IMR-90 (cell line): ENCODE measurements around the gene DSCAML1. TPM values are rescaled to one million over a fixed set of nuclear protein-coding genes. Genes with fewer than 3 reads are reported as not detected.

Experiments
- ATAC-seq: fragments of 200-7000 bp; cut with Tn5 transposase; 2 replicates; pipeline ENCODE4 v1.9.1; 2020; ENCODE audit warnings: low read depth, mild to moderate bottlenecking, moderate library complexity
- BruUV-seq: library from RNA; stranded (reverse); fragments of 400-500 nt; replicated peaks from 2 replicates; lab custom pipeline; 2021; lab: Mats Ljungman, UMichigan
- CTCF ChIA-PET: fragments of 300-600 bp; formaldehyde crosslinking; extraction: SDS; loops from one replicate; lab custom pipeline; 2021; ENCODE audit warnings: antibody characterized with exemption; lab: Yijun Ruan, JAX
- POLR2A ChIA-PET: fragments of 300-600 bp; sonication (Branson Sonifier 250); formaldehyde crosslinking; loops from one replicate; lab custom pipeline; 2022; ENCODE audit warnings: antibody characterized with exemption; ENCODE audit not compliant: unreplicated experiment; lab: Charles Lee
- DNase-seq: peaks from one replicate; pipeline ENCODE4 v3.0.0; 2013
- H2AFZ ChIP-seq: replicated peaks from 2 replicates; pipeline ENCODE3; 2013; ENCODE audit warnings: low read length, mild to moderate bottlenecking; ENCODE audit not compliant: poor library complexity
- H2AK5ac ChIP-seq: 2 replicates; pipeline ENCODE4 v1.6.1; 2013; ENCODE audit warnings: low read depth, low read length, inconsistent platforms
- H2AK9ac ChIP-seq: replicated peaks from 2 replicates; pipeline ENCODE3; 2013; ENCODE audit warnings: mild to moderate bottlenecking, low read depth, low read length, moderate library complexity; ENCODE audit not compliant: poor library complexity
- H2BK120ac ChIP-seq: 2 replicates; pipeline ENCODE4 v1.6.1; 2013; ENCODE audit warnings: low read depth, low read length, inconsistent platforms
- H2BK15ac ChIP-seq: 3 replicates; pipeline ENCODE4 v1.6.1; 2013; ENCODE audit warnings: low read depth, low read length, inconsistent platforms
- H2BK20ac ChIP-seq: 2 replicates; pipeline ENCODE4 v1.6.1; 2013; ENCODE audit warnings: low read depth, mild to moderate bottlenecking, inconsistent platforms, low read length, moderate library complexity
- H2BK5ac ChIP-seq: 2 replicates; pipeline ENCODE4 v1.6.1; 2013; ENCODE audit warnings: mild to moderate bottlenecking, low read depth, low read length, inconsistent platforms; ENCODE audit not compliant: poor library complexity, severe bottlenecking
- H3K14ac ChIP-seq: replicated peaks from 2 replicates; pipeline ENCODE4 v1.6.1; 2013; ENCODE audit warnings: low read depth, low read length, inconsistent platforms
- H3K18ac ChIP-seq: 2 replicates; pipeline ENCODE4 v1.6.1; 2013; ENCODE audit warnings: low read depth, low read length, control low read depth
- H3K23ac ChIP-seq: 2 replicates; pipeline ENCODE4 v1.6.1; 2013; ENCODE audit warnings: low read depth, low read length, inconsistent platforms
- H3K27ac ChIP-seq: 2 replicates; pipeline ENCODE4 v1.5.1; 2013; ENCODE audit warnings: mild to moderate bottlenecking, control low read depth, low read length; ENCODE audit not compliant: insufficient read depth
- H3K27me3 ChIP-seq: 2 replicates; pipeline ENCODE4 v1.6.1; 2013; ENCODE audit warnings: low read length; ENCODE audit not compliant: control insufficient read depth, insufficient read depth
- H3K36me3 ChIP-seq: 2 replicates; pipeline ENCODE4 v1.6.1; 2013; ENCODE audit warnings: low read length, mixed read lengths; ENCODE audit not compliant: control insufficient read depth, insufficient read depth
- H3K4ac ChIP-seq: 2 replicates; pipeline ENCODE4 v1.6.1; 2013; ENCODE audit warnings: low read depth, low read length, inconsistent platforms
- H3K4me1 ChIP-seq: 2 replicates; pipeline ENCODE4 v1.6.1; 2013; ENCODE audit warnings: low read length, mixed read lengths; ENCODE audit not compliant: control insufficient read depth, insufficient read depth
- H3K4me2 ChIP-seq: 2 replicates; pipeline ENCODE4 v1.6.1; 2013; ENCODE audit warnings: low read depth, mild to moderate bottlenecking, control low read depth, low read length, moderate library complexity
- H3K4me3 ChIP-seq: 2 replicates; pipeline ENCODE4 v1.5.1; 2013; ENCODE audit warnings: low read depth, mild to moderate bottlenecking, control low read depth, low read length, moderate library complexity; ENCODE audit not compliant: insufficient read depth
- H3K56ac ChIP-seq: 2 replicates; pipeline ENCODE4 v1.6.1; 2013; ENCODE audit warnings: low read length, inconsistent platforms; ENCODE audit not compliant: insufficient read depth; ENCODE audit errors: extremely low read depth
- H3K79me1 ChIP-seq, 2 experiments: 2 replicates each; pipeline ENCODE4 v1.6.1; 2013; ENCODE audit warnings: low read length in 2 of 2, inconsistent platforms in 1 of 2, low read depth in 1 of 2
- H3K9ac ChIP-seq: 2 replicates; pipeline ENCODE4 v1.6.1; 2013; ENCODE audit warnings: low read depth, low read length, control low read depth
- H3K9me1 ChIP-seq: 2 replicates; pipeline ENCODE4 v1.6.1; 2013; ENCODE audit warnings: low read length, inconsistent platforms; ENCODE audit not compliant: insufficient read depth
- H3K9me3 ChIP-seq: 2 replicates; pipeline ENCODE4 v1.6.1; 2013; ENCODE audit warnings: low read length; ENCODE audit not compliant: control insufficient read depth, insufficient read depth
- H4K20me1 ChIP-seq: 2 replicates; pipeline ENCODE4 v1.6.1; 2013; ENCODE audit warnings: low read length, inconsistent platforms; ENCODE audit not compliant: insufficient read depth
- H4K5ac ChIP-seq: 2 replicates; pipeline ENCODE4 v1.6.1; 2013; ENCODE audit warnings: mild to moderate bottlenecking, low read depth, low read length, control low read depth
- H4K8ac ChIP-seq, 2 experiments: 2 replicates each; pipeline ENCODE4 v1.6.1; 2013; ENCODE audit warnings: low read depth in 2 of 2, low read length in 2 of 2, control low read depth in 1 of 2, inconsistent platforms in 1 of 2
- H4K91ac ChIP-seq: 2 replicates; pipeline ENCODE4 v1.6.1; 2013; ENCODE audit warnings: low read depth, low read length, inconsistent platforms; ENCODE audit not compliant: insufficient read depth
- BHLHE40 ChIP-seq: fragments of 150-350 bp; IDR thresholded peaks from 2 replicates; pipeline ENCODE4 v1.6.1; 2016; ENCODE audit warnings: mild to moderate bottlenecking, low read depth, low read length
- CEBPB ChIP-seq: IDR thresholded peaks from 2 replicates; pipeline ENCODE4 v1.6.1; 2012; ENCODE audit warnings: low read depth, low read length, improper control_type of control experiment
- CHD1 ChIP-seq: IDR thresholded peaks from 2 replicates; pipeline ENCODE4 v1.6.1; 2012; ENCODE audit warnings: low read depth, low read length, improper control_type of control experiment
- MAZ ChIP-seq: IDR thresholded peaks from 2 replicates; pipeline ENCODE4 v1.6.1; 2012; ENCODE audit warnings: low read depth, mild to moderate bottlenecking, low read length, improper control_type of control experiment, moderate library complexity, borderline replicate concordance
- MXI1 ChIP-seq: IDR thresholded peaks from 2 replicates; pipeline ENCODE4 v1.6.1; 2012; ENCODE audit warnings: low read depth, mild to moderate bottlenecking, low read length, moderate library complexity, borderline replicate concordance
- NFE2L2 ChIP-seq: fragments of 150-350 bp; IDR thresholded peaks from 2 replicates; pipeline ENCODE4 v1.6.1; 2016; ENCODE audit warnings: low read depth, mild to moderate bottlenecking, low read length
- POLR2A ChIP-seq: IDR thresholded peaks from 2 replicates; pipeline ENCODE4 v1.6.1; 2012; ENCODE audit warnings: mild to moderate bottlenecking, low read depth, low read length
- RAD21 ChIP-seq: IDR thresholded peaks from 2 replicates; pipeline ENCODE4 v1.6.1; 2012; ENCODE audit warnings: low read length, improper control_type of control experiment
- RCOR1 ChIP-seq: IDR thresholded peaks from 2 replicates; pipeline ENCODE4 v1.6.1; 2012; ENCODE audit warnings: mild to moderate bottlenecking, low read length, improper control_type of control experiment; ENCODE audit not compliant: insufficient replicate concordance
- RFX5 ChIP-seq: IDR thresholded peaks from 2 replicates; pipeline ENCODE4 v1.8.0; 2012; ENCODE audit warnings: low read depth, mild to moderate bottlenecking, low read length, moderate library complexity
- SMC3 ChIP-seq: fragments of 150-350 bp; IDR thresholded peaks from 2 replicates; pipeline ENCODE4 v1.6.1; 2016; ENCODE audit warnings: low read depth, mild to moderate bottlenecking, antibody characterized with exemption, low read length, moderate library complexity
- WGBS, 2 experiments: methylation state at CpG; one replicate each; pipeline versions ENCODE4 v1.1.5 to v1.1.7; 2013; ENCODE audit warnings: missing lambda C conversion rate in 2 of 2; ENCODE audit not compliant: insufficient read length in 1 of 2; ENCODE audit errors: extremely low coverage in 2 of 2; 5-methylcytosine and 5-hydroxymethylcytosine counted together
- dilution Hi-C: fragments of 300-500 bp; cut with HindIII; formaldehyde crosslinking; loops from one replicate; pipeline ENCODE4 v1.14.3; 2018; ENCODE audit warnings: low sequenced_read_pairs; ENCODE audit not compliant: unreplicated experiment
- in situ Hi-C: fragments of 300-500 bp; cut with MboI; formaldehyde crosslinking; loops from 3 replicates; pipeline ENCODE4 v1.14.3; 2019; ENCODE audit warnings: low sequenced_read_pairs, inconsistent platforms, mixed read lengths
- intact Hi-C: fragments of 100-400 bp; cut with micrococcal nuclease; formaldehyde crosslinking; loops from 2 replicates; pipeline ENCODE4 v1.10.0; 2022
- polyA plus RNA-seq, 3 experiments: library from polyadenylated mRNA; depleted of rRNA; stranded (reverse); fragments of >200 nt; gene quantifications; 2 replicates each; pipeline ENCODE4 v1.2.3, GENCODE V29; 2012; ENCODE audit warnings: low replicate concordance in 1 of 3
- total RNA-seq: library from RNA; depleted of rRNA; stranded (reverse); fragments of >200 nt; gene quantifications from 2 replicates; pipeline ENCODE4 v1.2.3, GENCODE V29; 2012
- TF ChIP-seq, protein P1 (sequence below): fragments of 150-350 bp; IDR thresholded peaks from 2 replicates; pipeline ENCODE4 v1.6.1; 2016; ENCODE audit warnings: low read depth, mild to moderate bottlenecking, low read length, moderate library complexity, borderline replicate concordance
- TF ChIP-seq, protein P2 (sequence below): fragments of 150-350 bp; IDR thresholded peaks from 2 replicates; pipeline ENCODE4 v1.6.1; 2017; ENCODE audit warnings: mild to moderate bottlenecking, antibody characterized with exemption, low read length, low read depth

The DSCAML1 gene
- total and polyA plus RNA-seq, 2 of the 4 experiments (the other 2 are of a cell fraction), result not detected

DNA sequence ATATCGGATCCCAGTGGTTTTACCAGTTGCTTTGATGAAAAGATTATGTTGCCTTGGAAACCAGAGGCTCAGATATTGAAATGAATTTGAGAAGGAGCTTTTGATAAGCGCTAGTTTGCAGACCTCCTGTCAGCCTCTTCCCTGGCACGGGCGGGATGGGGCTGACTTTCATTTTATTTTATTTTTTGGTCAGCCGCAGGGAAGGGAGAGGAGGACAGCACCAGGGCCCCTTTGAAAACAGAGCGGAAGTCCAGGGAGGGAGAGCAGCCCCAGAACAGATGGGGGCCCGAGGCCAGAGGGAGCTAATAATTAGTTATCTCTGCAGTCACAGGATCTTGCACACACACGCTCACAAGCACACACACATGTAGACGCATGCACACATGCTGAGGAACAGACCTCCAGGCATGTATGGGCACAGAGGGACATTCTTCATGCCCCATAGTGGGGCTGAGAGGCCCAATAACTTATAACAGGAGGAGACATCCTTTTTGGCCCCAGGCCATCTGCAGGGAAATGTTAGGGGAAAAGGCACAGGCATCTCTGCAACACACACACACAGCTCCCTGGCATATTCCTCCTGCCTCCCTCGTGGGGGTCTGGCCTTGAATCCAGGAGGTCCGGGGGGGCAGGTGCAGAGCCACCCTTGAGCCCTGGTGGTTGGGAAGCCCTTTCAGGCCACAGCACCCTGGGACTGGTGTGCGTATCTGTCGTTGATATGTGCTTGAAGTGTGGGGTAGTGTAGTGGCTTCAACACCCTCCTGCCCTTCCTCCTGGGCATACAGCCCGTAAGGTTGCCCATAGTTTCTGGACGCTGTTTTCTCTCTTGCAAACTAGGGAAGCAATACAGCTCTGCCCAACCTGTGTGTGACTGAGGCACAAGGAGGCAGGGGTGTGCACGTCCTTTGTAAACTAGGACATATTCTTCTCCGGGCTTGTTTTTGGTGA, 352.0 kb downstream of the DSCAML1 start:
- Histone ChIP-seq H3K23ac (no peak overlapping the region), H2AFZ (no peak overlapping the region), H2BK5ac (no peak overlapping the region), H2BK15ac (no peak overlapping the region), H4K20me1 (no peaks in the 10 kb centered on the region; the same call in 1 of the 2 replicates), H3K56ac (no peak overlapping the region), H3K36me3 (no peaks in the 10 kb centered on the region), H3K18ac (no peak overlapping the region), H2BK120ac (no peak overlapping the region), H3K4me2 (no peak overlapping the region), H3K14ac (no peak overlapping the region), H3K9me1 (no peaks in the 10 kb centered on the region), H4K8ac (no peak overlapping the region), H2AK5ac (no peak overlapping the region), H3K4me3 (no peak overlapping the region), H3K9ac (no peak overlapping the region), H2AK9ac (no peak overlapping the region), H3K27me3 (peaks cover 42% of the 10 kb centered on the region), H4K5ac (no peak overlapping the region), H3K79me1 (no peaks in the 10 kb centered on the region), H3K9me3 (no peaks in the 10 kb centered on the region), H3K4me1 (no peaks in the 10 kb centered on the region), H2BK20ac (no peak overlapping the region), H3K27ac (no peak overlapping the region), H3K4ac (no peak overlapping the region), H4K91ac (no peak overlapping the region)
- CTCF ChIA-PET, result interaction anchor here (2.8 kb wide), 1 partner anchor 19 kb away, joined by 16 read pairs; no protein-coding TSS in a partner anchor
- DNase-seq (no peak), ATAC-seq (no peak)
- intact Hi-C loops, result no loop called here
- WGBS, 2 experiments, result 45% methylated on average over 5 of the region's 17 CpGs; no CpG with 5 or more reads in 1 of the 2 experiments
- BruUV-seq, result no TSS peak
- in situ Hi-C loops, result loop anchor here (10.0 kb wide), 1 partner anchor 360 kb away; no protein-coding TSS in a partner anchor
- POLR2A ChIA-PET, result no interaction called here
- TF ChIP-seq RCOR1, result no peak
- no peak for TF ChIP-seq NFE2L2
- no peak for TF ChIP-seq CHD1
- TF ChIP-seq, protein P1, sequence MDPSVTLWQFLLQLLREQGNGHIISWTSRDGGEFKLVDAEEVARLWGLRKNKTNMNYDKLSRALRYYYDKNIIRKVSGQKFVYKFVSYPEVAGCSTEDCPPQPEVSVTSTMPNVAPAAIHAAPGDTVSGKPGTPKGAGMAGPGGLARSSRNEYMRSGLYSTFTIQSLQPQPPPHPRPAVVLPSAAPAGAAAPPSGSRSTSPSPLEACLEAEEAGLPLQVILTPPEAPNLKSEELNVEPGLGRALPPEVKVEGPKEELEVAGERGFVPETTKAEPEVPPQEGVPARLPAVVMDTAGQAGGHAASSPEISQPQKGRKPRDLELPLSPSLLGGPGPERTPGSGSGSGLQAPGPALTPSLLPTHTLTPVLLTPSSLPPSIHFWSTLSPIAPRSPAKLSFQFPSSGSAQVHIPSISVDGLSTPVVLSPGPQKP, result no peak
- TF ChIP-seq BHLHE40, result no peak
- TF ChIP-seq SMC3, result no peak
- TF ChIP-seq, protein P2, sequence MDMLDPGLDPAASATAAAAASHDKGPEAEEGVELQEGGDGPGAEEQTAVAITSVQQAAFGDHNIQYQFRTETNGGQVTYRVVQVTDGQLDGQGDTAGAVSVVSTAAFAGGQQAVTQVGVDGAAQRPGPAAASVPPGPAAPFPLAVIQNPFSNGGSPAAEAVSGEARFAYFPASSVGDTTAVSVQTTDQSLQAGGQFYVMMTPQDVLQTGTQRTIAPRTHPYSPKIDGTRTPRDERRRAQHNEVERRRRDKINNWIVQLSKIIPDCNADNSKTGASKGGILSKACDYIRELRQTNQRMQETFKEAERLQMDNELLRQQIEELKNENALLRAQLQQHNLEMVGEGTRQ, result no peak
- no peak for TF ChIP-seq CEBPB
- TF ChIP-seq MAZ, result no peak
- no peak for TF ChIP-seq RFX5
- TF ChIP-seq RAD21, result no peak
- no peak for TF ChIP-seq MXI1
- no peak for TF ChIP-seq POLR2A
- dilution Hi-C loops, result no loop called here
